ENCODE measurements around the gene BTF3. TPM values are rescaled to one million over a fixed set of nuclear protein-coding genes. Genes with fewer than 3 reads are reported as not detected.
A peak's percentile ranks its signal among the peaks of the same experiment; 100 is the strongest.

BTF3 gene
- total and polyA plus RNA-seq, 2 of the 8 experiments (the other 6 are each of a cell fraction or from before 2014, with no cell fraction given): 396 to 754 TPM

- FAIRE-seq: no peak
- peaks cover 11 to 16% (median 12%) of the 10 kb centered on the region in 4 experiments for H3K4me1 ChIP-seq (replicated peaks in 1 of 4; ENCODE audit: control insufficient read depth in 3 of 4, insufficient read depth in 4 of 4, low read length in 3 of 4)
Measured at GRCh38 chr5:73491155-73491554, 7.1 kb upstream of the BTF3 start.

More at GRCh38 chr5:73491155-73491554, 7.1 kb upstream of the BTF3 start:
- Histone ChIP-seq H4K5ac (ENCODE audit: insufficient read length, low read depth, low read length) (no peak overlapping the region), H3K27me3 (replicated peaks in 1 of 4; ENCODE audit: control insufficient read depth in 3 of 4, extremely low read depth in 1 of 4, insufficient read depth in 3 of 4, low read length in 3 of 4) (no peaks in the 10 kb centered on the region), H2AFZ (ENCODE audit: low read length) (no peak overlapping the region), H3K18ac (ENCODE audit: extremely low read depth, low read length) (no peak overlapping the region), H3K14ac (ENCODE audit: insufficient read length) (no peak overlapping the region), H3K79me1 (ENCODE audit: low read depth, low read length) (no peaks in the 10 kb centered on the region), H3K56ac (replicated peaks; ENCODE audit: insufficient read length, low read depth, low read length) (no peak overlapping the region), H3K4ac (replicated peaks; ENCODE audit: insufficient read length, low read depth, low read length) (no peak overlapping the region), H4K91ac (replicated peaks; ENCODE audit: insufficient read length, low read length) (peak overlapping the region; percentile 52), H3K27ac (ENCODE audit: low read depth, low read length) (no peak overlapping the region), H3K9ac (replicated peaks in 1 of 4; ENCODE audit: extremely low read depth in 1 of 4, low read depth in 3 of 4, low read length in 3 of 4) (no peak overlapping the region), H3K4me2 (ENCODE audit: insufficient read depth in 1 of 2, low read depth in 2 of 2, low read length in 2 of 2) (no peak overlapping the region), H3K23ac (ENCODE audit: insufficient read length) (no peak overlapping the region), H3K23me2 (ENCODE audit: low read depth, low read length) (peaks cover 2% of the 10 kb centered on the region; the same call in 1 of the 2 replicates), H4K8ac (ENCODE audit: extremely low read depth, insufficient read depth, low read length) (no peak overlapping the region), H3K79me2 (ENCODE audit: control insufficient read depth in 1 of 2, insufficient read depth in 2 of 2, low read length in 2 of 2) (no peaks in the 10 kb centered on the region), H2AK5ac (ENCODE audit: low read depth, low read length) (no peak overlapping the region), H2BK120ac (replicated peaks; ENCODE audit: low read depth, low read length) (peak overlapping the region; percentile 28), H2BK20ac (ENCODE audit: low read length) (peak overlapping the region; percentile 68; the same call in 1 of the 2 replicates), H3K36me3 (ENCODE audit: control insufficient read depth in 2 of 4, insufficient read depth in 4 of 4, low read length in 3 of 4) (no peaks in the 10 kb centered on the region), H2BK12ac (ENCODE audit: low read depth, low read length) (peak overlapping the region; percentile 76; the same call in 1 of the 2 replicates), H3K4me3 (ENCODE audit: extremely low read depth in 1 of 4, insufficient read depth in 2 of 4, low read depth in 3 of 4, low read length in 4 of 4) (no peak overlapping the region), H2BK15ac (ENCODE audit: low read length) (no peak overlapping the region), H3K9me3 (ENCODE audit: insufficient read depth in 2 of 2, low read depth in 1 of 2, low read length in 1 of 2) (no peaks in the 10 kb centered on the region), H2BK5ac (ENCODE audit: low read depth, low read length) (no peak overlapping the region; the same call in 1 of the 2 replicates), H4K20me1 (replicated peaks in 1 of 2; ENCODE audit: control insufficient read depth in 1 of 2, insufficient read depth in 2 of 2, low read length in 2 of 2) (no peaks in the 10 kb centered on the region)
- ChIA-PET CTCF (ENCODE audit: partially characterized antibody) (interaction anchor here (1.0 kb wide), 2 partner anchors 37 to 40 kb away, joined by 3 to 4 read pairs; no protein-coding TSS in a partner anchor), POLR2A (ENCODE audit: partially characterized antibody) (interaction anchor here (0.7 to 9.3 kb wide), 2 partner anchors 7 to 12 kb away, joined by 3 to 170 read pairs; partner anchors contain the start of gene BTF3)
- DNase-seq (ENCODE audit: low read depth in 1 of 2, low spot score in 2 of 2): no peak
- WGBS, 2 experiments (ENCODE audit: extremely low coverage in 1 of 2, insufficient coverage in 1 of 2, insufficient read length in 1 of 2, insufficient replicate concordance in 2 of 2, low coverage in 1 of 2, low lambda C conversion rate in 2 of 2, missing lambda C conversion rate in 1 of 2): 82% methylated on average over 1 of the region's 1 CpG; no CpG with 5 or more reads in 1 of the 2 experiments
- TF ChIP-seq EGR1 (IDR thresholded peaks at IDR 0.05; ENCODE audit: borderline replicate concordance, low read depth, low read length) (no peak), SIX5 (IDR thresholded peaks at IDR 0.05; ENCODE audit: low read depth, low read length) (no peak), SP2 (IDR thresholded peaks at IDR 0.05; ENCODE audit: low read length) (no peak), MAFK (IDR thresholded peaks at IDR 0.05; ENCODE audit: low read depth, low read length) (no peak), CHD1 (IDR thresholded peaks at IDR 0.05; ENCODE audit: low read depth, low read length) (no peak), GABPA (IDR thresholded peaks at IDR 0.05; ENCODE audit: borderline replicate concordance, insufficient read depth, low read length) (no peak), RXRA (IDR thresholded peaks at IDR 0.05; ENCODE audit: insufficient read depth, low read depth, low read length) (no peak), E2F6 (IDR thresholded peaks at IDR 0.05) (no peak), NANOG (IDR thresholded peaks at IDR 0.05; ENCODE audit: insufficient read depth, low read depth, low read length, poor library complexity, severe bottlenecking) (no peak)
- TF ChIP-seq, protein P1, sequence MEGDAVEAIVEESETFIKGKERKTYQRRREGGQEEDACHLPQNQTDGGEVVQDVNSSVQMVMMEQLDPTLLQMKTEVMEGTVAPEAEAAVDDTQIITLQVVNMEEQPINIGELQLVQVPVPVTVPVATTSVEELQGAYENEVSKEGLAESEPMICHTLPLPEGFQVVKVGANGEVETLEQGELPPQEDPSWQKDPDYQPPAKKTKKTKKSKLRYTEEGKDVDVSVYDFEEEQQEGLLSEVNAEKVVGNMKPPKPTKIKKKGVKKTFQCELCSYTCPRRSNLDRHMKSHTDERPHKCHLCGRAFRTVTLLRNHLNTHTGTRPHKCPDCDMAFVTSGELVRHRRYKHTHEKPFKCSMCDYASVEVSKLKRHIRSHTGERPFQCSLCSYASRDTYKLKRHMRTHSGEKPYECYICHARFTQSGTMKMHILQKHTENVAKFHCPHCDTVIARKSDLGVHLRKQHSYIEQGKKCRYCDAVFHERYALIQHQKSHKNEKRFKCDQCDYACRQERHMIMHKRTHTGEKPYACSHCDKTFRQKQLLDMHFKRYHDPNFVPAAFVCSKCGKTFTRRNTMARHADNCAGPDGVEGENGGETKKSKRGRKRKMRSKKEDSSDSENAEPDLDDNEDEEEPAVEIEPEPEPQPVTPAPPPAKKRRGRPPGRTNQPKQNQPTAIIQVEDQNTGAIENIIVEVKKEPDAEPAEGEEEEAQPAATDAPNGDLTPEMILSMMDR (IDR thresholded peaks at IDR 0.05; ENCODE audit: control extremely low read depth in 1 of 3, insufficient read depth in 1 of 3, low read depth in 1 of 3, low read length in 3 of 3): no peak
